HG03520 (cell line): Measurements from ENCODE around the gene SKAP1.

Source experiments
- ATAC-seq: cut with Tn5 transposase; IDR thresholded peaks from one replicate; pipeline ENCODE4 v1.9.1; 2021; ENCODE audit warnings: mild to moderate bottlenecking, moderate library complexity; ENCODE audit not compliant: unreplicated experiment

SKAP1 gene

GRCh38 chr17:48330887-48331286 lies 99.1 kb downstream of the SKAP1 start:
- no peak for ATAC-seq

GRCh38 chr17:48330421-48330820 lies 99.6 kb downstream of the SKAP1 start:
- no peak for ATAC-seq

GRCh38 chr17:48328457-48328856 lies 101.6 kb downstream of the SKAP1 start:
- ATAC-seq, result no peak

GRCh38 chr17:48326310-48326709 lies 103.7 kb downstream of the SKAP1 start:
- ATAC-seq, result no peak

GRCh38 chr17:48322060-48322459 lies 108.0 kb downstream of the SKAP1 start:
- ATAC-seq, result no peak

GRCh38 chr17:48317732-48318131 lies 112.3 kb downstream of the SKAP1 start:
- ATAC-seq, result no peak

- no peak for ATAC-seq
These were observed 115.3 kb downstream of the SKAP1 start for GRCh38 chr17:48314716-48315115.

GRCh38 chr17:48313096-48313755 lies 116.8 kb downstream of the SKAP1 start:
- ATAC-seq, result no peak

GRCh38 chr17:48311324-48311723 lies 118.7 kb downstream of the SKAP1 start:
- ATAC-seq, result no peak

GRCh38 chr17:48310748-48311213 lies 119.2 kb downstream of the SKAP1 start:
- no peak for ATAC-seq

- ATAC-seq, result no peak
These were observed 121.4 kb downstream of the SKAP1 start for GRCh38 chr17:48308581-48308980.

GRCh38 chr17:48307814-48308411 lies 122.1 kb downstream of the SKAP1 start:
- no peak for ATAC-seq

- ATAC-seq, result no peak
These were observed 122.8 kb downstream of the SKAP1 start for GRCh38 chr17:48307255-48307654.

- no peak for ATAC-seq
These were observed 129.0 kb downstream of the SKAP1 start for GRCh38 chr17:48301002-48301401.

- no peak for ATAC-seq
These were observed 130.3 kb downstream of the SKAP1 start for GRCh38 chr17:48299760-48300159.

- no peak for ATAC-seq
These were observed 132.2 kb downstream of the SKAP1 start for GRCh38 chr17:48297825-48298224.

GRCh38 chr17:48296453-48296852 lies 133.6 kb downstream of the SKAP1 start:
- ATAC-seq, result no peak

GRCh38 chr17:48295362-48296288 lies 134.4 kb downstream of the SKAP1 start:
- ATAC-seq, result no peak

GRCh38 chr17:48294806-48295361 lies 135.1 kb downstream of the SKAP1 start:
- no peak for ATAC-seq

GRCh38 chr17:48294020-48294805 lies 135.8 kb downstream of the SKAP1 start:
- no peak for ATAC-seq
